Measurements from ENCODE around the gene NUP50. TPM values are rescaled to one million over a fixed set of nuclear protein-coding genes. Genes with fewer than 3 reads are reported as not detected.

The NUP50 gene
- total RNA-seq, 1 experiment from 2014 or later: 134 TPM

DNA sequence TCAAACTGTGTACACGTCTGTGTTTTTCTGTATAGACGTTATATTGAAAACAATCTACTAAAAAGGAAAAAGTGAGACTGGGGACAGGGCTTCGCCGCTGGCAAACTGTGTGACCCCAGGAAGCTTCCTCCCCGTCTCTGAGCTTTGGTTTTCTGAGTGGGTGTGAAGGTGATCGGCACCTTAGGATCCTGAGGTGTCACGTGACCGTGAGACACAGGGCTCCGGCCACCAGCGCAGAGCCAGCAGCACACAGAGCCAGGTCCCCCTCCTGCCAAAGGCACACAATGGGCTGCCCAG is 44.9 kb downstream of the NUP50 start:
- TF ChIP-seq, protein P1, sequence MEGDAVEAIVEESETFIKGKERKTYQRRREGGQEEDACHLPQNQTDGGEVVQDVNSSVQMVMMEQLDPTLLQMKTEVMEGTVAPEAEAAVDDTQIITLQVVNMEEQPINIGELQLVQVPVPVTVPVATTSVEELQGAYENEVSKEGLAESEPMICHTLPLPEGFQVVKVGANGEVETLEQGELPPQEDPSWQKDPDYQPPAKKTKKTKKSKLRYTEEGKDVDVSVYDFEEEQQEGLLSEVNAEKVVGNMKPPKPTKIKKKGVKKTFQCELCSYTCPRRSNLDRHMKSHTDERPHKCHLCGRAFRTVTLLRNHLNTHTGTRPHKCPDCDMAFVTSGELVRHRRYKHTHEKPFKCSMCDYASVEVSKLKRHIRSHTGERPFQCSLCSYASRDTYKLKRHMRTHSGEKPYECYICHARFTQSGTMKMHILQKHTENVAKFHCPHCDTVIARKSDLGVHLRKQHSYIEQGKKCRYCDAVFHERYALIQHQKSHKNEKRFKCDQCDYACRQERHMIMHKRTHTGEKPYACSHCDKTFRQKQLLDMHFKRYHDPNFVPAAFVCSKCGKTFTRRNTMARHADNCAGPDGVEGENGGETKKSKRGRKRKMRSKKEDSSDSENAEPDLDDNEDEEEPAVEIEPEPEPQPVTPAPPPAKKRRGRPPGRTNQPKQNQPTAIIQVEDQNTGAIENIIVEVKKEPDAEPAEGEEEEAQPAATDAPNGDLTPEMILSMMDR (conservative IDR thresholded peaks at IDR 0.05): no peak
- Histone ChIP-seq H3K56ac (ENCODE audit: insufficient read length, low read depth, low read length) (no peak overlapping the region), H2BK5ac (ENCODE audit: insufficient read length, low read length) (no peak overlapping the region), H3K18ac (ENCODE audit: insufficient read length, low read depth, low read length) (no peak overlapping the region), H3K9me3 (ENCODE audit: control insufficient read depth, low read depth, low read length) (no peaks in the 10 kb centered on the region), H2BK12ac (ENCODE audit: insufficient read length, low read depth, low read length) (no peak overlapping the region), H3K4ac (ENCODE audit: low read depth, low read length) (no peak overlapping the region), H3T11ph (ENCODE audit: low read length) (no peak overlapping the region), H3K9ac (ENCODE audit: extremely low read depth, insufficient read length, low read length) (no peak overlapping the region), H3K27me3 (ENCODE audit: insufficient read depth, low read length) (no peaks in the 10 kb centered on the region), H4K5ac (ENCODE audit: insufficient read length, low read depth, low read length) (no peak overlapping the region), H4K91ac (ENCODE audit: insufficient read length, low read depth, low read length) (no peak overlapping the region), H3K23me2 (ENCODE audit: insufficient read length, low read depth, low read length, poor library complexity, severe bottlenecking) (no peaks in the 10 kb centered on the region), H2BK120ac (ENCODE audit: low read depth, low read length, poor library complexity, severe bottlenecking) (no peak overlapping the region), H4K8ac (replicated peaks; ENCODE audit: insufficient read length, low read depth, low read length) (no peak overlapping the region), H2BK15ac (ENCODE audit: low read depth, low read length) (no peak overlapping the region), H4K20me1 (ENCODE audit: control insufficient read depth, insufficient read depth, insufficient read length) (peaks cover 4% of the 10 kb centered on the region), H3K4me1 (ENCODE audit: insufficient read depth, low read length) (0 out of 2 replicates have a peak, but pooled peaks cover 2% of the 10 kb centered on the region), H2BK20ac (ENCODE audit: low read depth, low read length, poor library complexity, severe bottlenecking) (no peak overlapping the region), H2AFZ (ENCODE audit: low read length) (no peak overlapping the region), H3K4me2 (ENCODE audit: insufficient read depth, insufficient read length, low read length) (no peak overlapping the region), H3K79me2 (ENCODE audit: insufficient read depth, low read length) (no peaks in the 10 kb centered on the region), H3K27ac (ENCODE audit: insufficient read length, low read depth, low read length) (no peak overlapping the region), H3K23ac (ENCODE audit: insufficient read length, low read depth, low read length) (no peak overlapping the region), H3K14ac (ENCODE audit: insufficient read depth, low read length) (no peak overlapping the region), H2AK5ac (ENCODE audit: insufficient read length, low read length) (no peak overlapping the region), H3K79me1 (ENCODE audit: insufficient read depth, low read depth, low read length, poor library complexity, severe bottlenecking) (no peaks in the 10 kb centered on the region)
- Mint-ChIP-seq H3K36me3 (ENCODE audit: insufficient read depth in 1 of 3, low read depth in 3 of 3) (peaks cover 3 to 22% (median 11%) of the 10 kb centered on the region in 3 experiments), H3K4me1 (peaks cover 15 to 45% of the 10 kb centered on the region in 2 experiments), H3K9me3 (no peaks in the 10 kb centered on the region), H3K27me3 (ENCODE audit: low read depth) (no peaks in the 10 kb centered on the region; the same call in 1 of the 2 replicates), H3K4me3 (no peak overlapping the region), H3K27ac (no peak overlapping the region)
- DNase-seq: no peak
- WGBS (ENCODE audit: extremely low coverage, insufficient read length, low lambda C conversion rate): no CpG with 5 or more reads among the region's 10 CpGs
